Endothelial cell of hepatic sinusoid (primary cell): ENCODE results near the gene RERE.
"Not testable (repeated sequence)": the region's sequence is repeated elsewhere in the genome, so short reads cannot be mapped to it uniquely, and the experiment has no call there.

Experiments
- in situ Hi-C: cut with HindIII; loops from 2 replicates; pipeline ENCODE4 v1.10.0; 2017; ENCODE audit warnings: low sequenced_read_pairs

Gene RERE

GRCh38 chr1:8812081-8812480, 5.4 kb downstream of the RERE start:
- in situ Hi-C loops = no loop called here

- in situ Hi-C loops = no loop called here
Observed at GRCh38 chr1:8810987-8811386, 6.5 kb downstream of the RERE start.

- in situ Hi-C loops = no loop called here
Observed at GRCh38 chr1:8809342-8809736, 8.1 kb downstream of the RERE start.

GRCh38 chr1:8807004-8807403, 10.4 kb downstream of the RERE start:
- in situ Hi-C loops = no loop called here

- in situ Hi-C loops = no loop called here
Observed at GRCh38 chr1:8800416-8800815, 17.0 kb downstream of the RERE start.

- in situ Hi-C loops = no loop called here
Observed at GRCh38 chr1:8797216-8797615, 20.2 kb downstream of the RERE start.

GRCh38 chr1:8796812-8797211, 20.6 kb downstream of the RERE start:
- in situ Hi-C loops = no loop called here

- in situ Hi-C loops = no loop called here
Observed at GRCh38 chr1:8794605-8795004, 22.8 kb downstream of the RERE start.

- in situ Hi-C loops = no loop called here
Observed at GRCh38 chr1:8791819-8792218, 25.6 kb downstream of the RERE start.

- in situ Hi-C loops = no loop called here
Observed at GRCh38 chr1:8790987-8791386, 26.5 kb downstream of the RERE start.

GRCh38 chr1:8790478-8790877, 27.0 kb downstream of the RERE start:
- in situ Hi-C loops = no loop called here

- in situ Hi-C loops = no loop called here
Observed at GRCh38 chr1:8789314-8790214, 27.9 kb downstream of the RERE start.

GRCh38 chr1:8787218-8787617, 30.2 kb downstream of the RERE start:
- in situ Hi-C loops = no loop called here

GRCh38 chr1:8786204-8786603, 31.2 kb downstream of the RERE start:
- in situ Hi-C loops = not testable (repeated sequence)

- in situ Hi-C loops = no loop called here
Observed at GRCh38 chr1:8782955-8783354, 34.5 kb downstream of the RERE start.

GRCh38 chr1:8782001-8782620, 35.3 kb downstream of the RERE start:
- in situ Hi-C loops = no loop called here

- in situ Hi-C loops = no loop called here
Observed at GRCh38 chr1:8780405-8780804, 37.0 kb downstream of the RERE start.

- in situ Hi-C loops = no loop called here
Observed at GRCh38 chr1:8777867-8778266, 39.6 kb downstream of the RERE start.

GRCh38 chr1:8776104-8776503, 41.3 kb downstream of the RERE start:
- in situ Hi-C loops = no loop called here

- in situ Hi-C loops = no loop called here
Observed at GRCh38 chr1:8767006-8767405, 50.4 kb downstream of the RERE start.

GRCh38 chr1:8765198-8765597, 52.2 kb downstream of the RERE start:
- in situ Hi-C loops = no loop called here

GRCh38 chr1:8764293-8764937, 53.0 kb downstream of the RERE start:
- in situ Hi-C loops = no loop called here
